H1 (cell line): ENCODE results near the gene SLIT3. TPM values are rescaled to one million over a fixed set of nuclear protein-coding genes. Genes with fewer than 3 reads are reported as not detected.

ENCODE experiments used
- CTCF ChIA-PET: fragments of 300-600 bp; sonication (Branson Sonifier 250); formaldehyde crosslinking; loops from one replicate; lab custom pipeline; 2021; ENCODE audit not compliant: partially characterized antibody; lab: Charles Lee
- POLR2A ChIA-PET: fragments of 300-600 bp; sonication (Branson Sonifier 250); formaldehyde crosslinking; loops from one replicate; lab custom pipeline; 2021; ENCODE audit warnings: inconsistent platforms; ENCODE audit not compliant: partially characterized antibody; lab: Charles Lee
- DNase-seq, 2 experiments: peaks; one replicate each; pipeline versions ENCODE4 v3.0.0 to v3.0.0-alpha.2; 2010 to 2022; ENCODE audit warnings: low spot score in 2 of 2, low read depth in 1 of 2, mixed read lengths in 1 of 2
- FAIRE-seq: peaks from 2 replicates; lab custom pipeline; 2011; peaks lifted over from hg19 to GRCh38; lab: Jason Lieb, UNC
- H2AFZ ChIP-seq: 2 replicates; pipeline ENCODE4 v1.8.1; 2012; ENCODE audit warnings: low read length, inconsistent platforms
- H2AK5ac ChIP-seq: 2 replicates; pipeline ENCODE4 v1.6.1; 2013; ENCODE audit warnings: low read depth, low read length
- H2BK120ac ChIP-seq: replicated peaks from 2 replicates; pipeline ENCODE3; 2013; ENCODE audit warnings: low read depth, low read length, inconsistent platforms
- H2BK12ac ChIP-seq: 2 replicates; pipeline ENCODE4 v1.6.1; 2013; ENCODE audit warnings: low read depth, low read length
- H2BK15ac ChIP-seq: 2 replicates; pipeline ENCODE4 v1.6.1; 2013; ENCODE audit warnings: low read length
- H2BK20ac ChIP-seq: 2 replicates; pipeline ENCODE4 v1.6.1; 2013; ENCODE audit warnings: low read length
- H2BK5ac ChIP-seq: 2 replicates; pipeline ENCODE4 v1.6.1; 2013; ENCODE audit warnings: low read depth, low read length
- H3K14ac ChIP-seq: 2 replicates; pipeline ENCODE4 v1.6.1; 2013; ENCODE audit warnings: inconsistent platforms; ENCODE audit not compliant: insufficient read length
- H3K18ac ChIP-seq: 2 replicates; pipeline ENCODE4 v1.6.1; 2013; ENCODE audit warnings: low read length; ENCODE audit errors: extremely low read depth
- H3K23ac ChIP-seq: 2 replicates; pipeline ENCODE4 v1.6.1; 2013; ENCODE audit warnings: inconsistent platforms; ENCODE audit not compliant: insufficient read length
- H3K23me2 ChIP-seq: 2 replicates; pipeline ENCODE4 v1.6.1; 2013; ENCODE audit warnings: low read depth, low read length
- H3K27ac ChIP-seq: 2 replicates; pipeline ENCODE4 v1.6.1; 2011; ENCODE audit warnings: low read depth, low read length, inconsistent platforms
- H3K27me3 ChIP-seq, 4 experiments: replicated peaks in 1 of 4; 1 replicate in 1 of 4; 2 replicates in 3 of 4; pipeline versions ENCODE4 v1.6.1 to v1.8.1; 2011 to 2013; ENCODE audit warnings: low read length in 3 of 4, mild to moderate bottlenecking in 3 of 4, inconsistent platforms in 2 of 4, mixed read lengths in 2 of 4, moderate library complexity in 1 of 4; ENCODE audit not compliant: control insufficient read depth in 3 of 4, insufficient read depth in 3 of 4; ENCODE audit errors: extremely low read depth in 1 of 4
- H3K36me3 ChIP-seq, 4 experiments: 2 replicates each; pipeline versions ENCODE4 v1.6.1 to v1.8.1; 2011 to 2013; ENCODE audit warnings: mild to moderate bottlenecking in 4 of 4, low read length in 3 of 4, moderate library complexity in 2 of 4, control low read depth in 1 of 4, inconsistent platforms in 1 of 4; ENCODE audit not compliant: insufficient read depth in 4 of 4, control insufficient read depth in 2 of 4
- H3K4ac ChIP-seq: replicated peaks from 2 replicates; pipeline ENCODE3; 2013; ENCODE audit warnings: low read length, low read depth, mixed read lengths, inconsistent platforms; ENCODE audit not compliant: insufficient read length
- H3K4me1 ChIP-seq, 4 experiments: replicated peaks in 1 of 4; 1 replicate in 1 of 4; 2 replicates in 3 of 4; pipeline versions ENCODE4 v1.6.1 to v1.8.1; 2011 to 2013; ENCODE audit warnings: low read length in 3 of 4, inconsistent platforms in 2 of 4, mixed read lengths in 1 of 4; ENCODE audit not compliant: insufficient read depth in 4 of 4, control insufficient read depth in 3 of 4
- H3K4me2 ChIP-seq, 2 experiments: 2 replicates each; pipeline versions ENCODE4 v1.6.1 to v1.8.1; 2011 to 2013; ENCODE audit warnings: low read depth in 2 of 2, low read length in 2 of 2, control low read depth in 1 of 2, inconsistent platforms in 1 of 2, mild to moderate bottlenecking in 1 of 2; ENCODE audit not compliant: insufficient read depth in 1 of 2
- H3K4me3 ChIP-seq, 4 experiments: fragments of 200-600, 300-600 bp in 1 of 4; sonication (generic), shearing (Covaris generic), sonication (Bioruptor Twin) in 1 of 4; 2 replicates each; pipeline versions ENCODE4 v1.5.1 to v1.8.1; 2011 to 2016; ENCODE audit warnings: low read length in 4 of 4, low read depth in 3 of 4, control low read depth in 2 of 4, inconsistent platforms in 2 of 4, mild to moderate bottlenecking in 2 of 4, mixed read lengths in 1 of 4, moderate library complexity in 1 of 4; ENCODE audit not compliant: insufficient read depth in 2 of 4; ENCODE audit errors: extremely low read depth in 1 of 4
- H3K56ac ChIP-seq: replicated peaks from 2 replicates; pipeline ENCODE3; 2013; ENCODE audit warnings: low read depth, mild to moderate bottlenecking, mixed read lengths, low read length, inconsistent platforms; ENCODE audit not compliant: insufficient read length
- H3K79me1 ChIP-seq: 2 replicates; pipeline ENCODE4 v1.6.1; 2013; ENCODE audit warnings: low read depth, low read length, control low read depth
- H3K79me2 ChIP-seq, 2 experiments: 2 replicates each; pipeline versions ENCODE4 v1.6.1 to v1.8.1; 2012 to 2013; ENCODE audit warnings: low read length in 2 of 2, mild to moderate bottlenecking in 2 of 2, inconsistent platforms in 1 of 2; ENCODE audit not compliant: insufficient read depth in 2 of 2, control insufficient read depth in 1 of 2
- H3K9ac ChIP-seq, 4 experiments: replicated peaks in 1 of 4; 1 replicate in 1 of 4; 2 replicates in 3 of 4; pipeline versions ENCODE4 v1.6.1 to v1.8.1; 2011 to 2013; ENCODE audit warnings: low read depth in 3 of 4, low read length in 3 of 4, control low read depth in 2 of 4, mild to moderate bottlenecking in 2 of 4, moderate library complexity in 2 of 4, inconsistent platforms in 1 of 4; ENCODE audit errors: extremely low read depth in 1 of 4
- H3K9me3 ChIP-seq, 2 experiments: 2 replicates each; pipeline versions ENCODE4 v1.6.1 to v1.8.1; 2012 to 2013; ENCODE audit warnings: mild to moderate bottlenecking in 2 of 2, moderate library complexity in 2 of 2, control low read depth in 1 of 2, inconsistent platforms in 1 of 2, low read depth in 1 of 2, low read length in 1 of 2, mixed read lengths in 1 of 2; ENCODE audit not compliant: insufficient read depth in 2 of 2
- H4K20me1 ChIP-seq, 2 experiments: replicated peaks in 1 of 2; 2 replicates each; pipeline versions ENCODE3 to v1.8.1; 2011 to 2013; ENCODE audit warnings: inconsistent platforms in 2 of 2, low read length in 2 of 2, mild to moderate bottlenecking in 1 of 2; ENCODE audit not compliant: insufficient read depth in 2 of 2, control insufficient read depth in 1 of 2
- H4K5ac ChIP-seq: 2 replicates; pipeline ENCODE4 v1.6.1; 2013; ENCODE audit warnings: low read length, low read depth, mixed read lengths, inconsistent platforms; ENCODE audit not compliant: insufficient read length
- H4K8ac ChIP-seq: 2 replicates; pipeline ENCODE4 v1.8.0; 2013; ENCODE audit warnings: mild to moderate bottlenecking, moderate library complexity, low read length, inconsistent platforms; ENCODE audit not compliant: insufficient read depth; ENCODE audit errors: extremely low read depth
- H4K91ac ChIP-seq: replicated peaks from 2 replicates; pipeline ENCODE3; 2013; ENCODE audit warnings: low read length, mixed read lengths, inconsistent platforms; ENCODE audit not compliant: insufficient read length
- BCL11A ChIP-seq, 2 experiments: IDR thresholded peaks; one replicate each; pipeline ENCODE4 v1.6.1; 2011; ENCODE audit warnings: low read depth in 2 of 2, low read length in 2 of 2, mild to moderate bottlenecking in 2 of 2
- CBX8 ChIP-seq: fragments of 300-800, 300-1000 bp; sonication (generic); IDR thresholded peaks from 2 replicates; pipeline ENCODE4 v1.7.1; 2016; ENCODE audit warnings: low read depth, low read length, borderline replicate concordance
- CTBP2 ChIP-seq: IDR thresholded peaks from 2 replicates; pipeline ENCODE4 v1.7.0; 2011; ENCODE audit warnings: borderline replicate concordance, mild to moderate bottlenecking, moderate library complexity, mixed read lengths, low read length; ENCODE audit not compliant: insufficient read depth, insufficient read length
- GABPA ChIP-seq: IDR thresholded peaks from 2 replicates; pipeline ENCODE4 v1.6.1; 2011; ENCODE audit warnings: mild to moderate bottlenecking, low read length, moderate library complexity, borderline replicate concordance; ENCODE audit not compliant: insufficient read depth
- HDAC2 ChIP-seq, 2 experiments: fragments of 300-600 bp in 1 of 2; sonication (generic) in 1 of 2; IDR thresholded peaks; 2 replicates each; pipeline ENCODE4 v1.6.1; 2011 to 2012; ENCODE audit warnings: low read depth in 2 of 2, low read length in 2 of 2, mild to moderate bottlenecking in 2 of 2, moderate library complexity in 2 of 2, borderline replicate concordance in 1 of 2, inconsistent platforms in 1 of 2
- JUND ChIP-seq: IDR thresholded peaks from 2 replicates; pipeline ENCODE4 v1.6.1; 2011; ENCODE audit warnings: mild to moderate bottlenecking, improper control_type of control experiment, low read length
- MAFK ChIP-seq: IDR thresholded peaks from 2 replicates; pipeline ENCODE4 v1.6.1; 2012; ENCODE audit warnings: low read depth, mild to moderate bottlenecking, improper control_type of control experiment, low read length
- NRF1 ChIP-seq: IDR thresholded peaks from 2 replicates; pipeline ENCODE4 v1.6.1; 2011; ENCODE audit warnings: mild to moderate bottlenecking, low read depth, low read length, improper control_type of control experiment
- RAD21 ChIP-seq, 2 experiments: IDR thresholded peaks in 1 of 2; conservative IDR thresholded peaks in 1 of 2; 2 replicates each; pipeline ENCODE4 v1.6.1; 2011; ENCODE audit warnings: low read depth in 2 of 2, low read length in 2 of 2, improper control_type of control experiment in 1 of 2, inconsistent platforms in 1 of 2, mild to moderate bottlenecking in 1 of 2, moderate library complexity in 1 of 2
- SIN3A ChIP-seq, 2 experiments: IDR thresholded peaks in 1 of 2; conservative IDR thresholded peaks in 1 of 2; 2 replicates each; pipeline ENCODE4 v1.6.1; 2011 to 2012; ENCODE audit warnings: low read length in 2 of 2, improper control_type of control experiment in 1 of 2, low read depth in 1 of 2, mild to moderate bottlenecking in 1 of 2
- TBP ChIP-seq: IDR thresholded peaks from 2 replicates; pipeline ENCODE4 v1.6.1; 2011; ENCODE audit warnings: low read depth, low read length, improper control_type of control experiment
- TCF12 ChIP-seq: IDR thresholded peaks from 2 replicates; pipeline ENCODE4 v1.6.1; 2011; ENCODE audit warnings: low read depth, mild to moderate bottlenecking, low read length
- WGBS, 2 experiments: shearing (Covaris generic) in 1 of 2; methylation state at CpG; one replicate each; pipeline versions ENCODE4 v1.1.6 to v1.1.7; 2013 to 2015; ENCODE audit warnings: low lambda C conversion rate in 2 of 2, mixed read lengths in 2 of 2, inconsistent platforms in 1 of 2, low coverage in 1 of 2, missing lambda C conversion rate in 1 of 2; ENCODE audit not compliant: insufficient replicate concordance in 2 of 2, insufficient coverage in 1 of 2, insufficient read length in 1 of 2; ENCODE audit errors: extremely low coverage in 1 of 2, missing lambda C conversion rate in 1 of 2; 5-methylcytosine and 5-hydroxymethylcytosine counted together
- polyA plus RNA-seq, 7 experiments: library from polyadenylated mRNA; depleted of rRNA in 3 of 7; stranded (reverse) in 5 of 7; unstranded in 2 of 7; fragments of >200 nt in 5 of 7; fragments of 200-250 nt in 2 of 7; gene quantifications; 1 replicate in 5 of 7; 2 replicates in 1 of 7; 4 replicates in 1 of 7; pipeline versions ENCODE4 v1.2.1 to v1.2.3, GENCODE V29; 2011 to 2013; ENCODE audit warnings: missing spikeins in 2 of 7, mixed read lengths in 2 of 7
- total RNA-seq: library from RNA; stranded (reverse); fragmentation: NEBNext Ultra II Directional; extraction: Animal tissue kit (Norgen Biotek cat#: 25700); gene quantifications from 2 replicates; pipeline ENCODE4 v1.2.1, GENCODE V29; 2021
- TF ChIP-seq, protein P1 (sequence below): IDR thresholded peaks from 2 replicates; pipeline ENCODE4 v1.6.1; 2011; ENCODE audit warnings: low read depth, mild to moderate bottlenecking, low read length; ENCODE audit not compliant: insufficient read depth

Gene SLIT3
- total and polyA plus RNA-seq, 2 of the 8 experiments (the other 6 are each of a cell fraction or from before 2014, with no cell fraction given), result 1.1 to 1.2 TPM

- H2BK15ac ChIP-seq, result no peak overlapping the region
- no peak overlapping the region for H3K4ac ChIP-seq
- no peak overlapping the region for H3K27ac ChIP-seq
- H3K23ac ChIP-seq, result no peak overlapping the region
- POLR2A ChIA-PET, result no interaction called here
- H3K9me3 ChIP-seq, result no peaks in the 10 kb centered on the region
- no peaks in the 10 kb centered on the region for H3K79me1 ChIP-seq
- H3K9ac ChIP-seq, result no peak overlapping the region
- no peaks in the 10 kb centered on the region for H4K20me1 ChIP-seq
- no peak overlapping the region for H4K8ac ChIP-seq
- H4K91ac ChIP-seq, result no peak overlapping the region
- no peak overlapping the region for H3K4me2 ChIP-seq
- H2BK5ac ChIP-seq, result no peak overlapping the region
- WGBS, 2 experiments, result 100% methylated on average over 1 of the region's 1 CpG; no CpG with 5 or more reads in 1 of the 2 experiments
- peaks cover 11% of the 10 kb centered on the region for H3K23me2 ChIP-seq
- H3K27me3 ChIP-seq, result peaks cover 6 to 28% (median 26%) of the 10 kb centered on the region in 4 experiments
- no peak overlapping the region for H3K4me3 ChIP-seq
- no peak overlapping the region for H2AFZ ChIP-seq
- H3K36me3 ChIP-seq, result no peaks in the 10 kb centered on the region
- H3K79me2 ChIP-seq, result no peaks in the 10 kb centered on the region
- no peak overlapping the region for H4K5ac ChIP-seq
- no peak overlapping the region for H2BK120ac ChIP-seq
- CTCF ChIA-PET, result interaction anchor here (0.8 to 5.2 kb wide), 5 partner anchors 16 to 316 kb away, joined by 3 to 33 read pairs (median 5); no protein-coding TSS in a partner anchor
- DNase-seq (no peak), FAIRE-seq (no peak)
- H2BK20ac ChIP-seq, result no peak overlapping the region
- H2BK12ac ChIP-seq, result no peak overlapping the region
- peaks cover 5 to 12% (median 7%) of the 10 kb centered on the region in 4 experiments; a peak in 6 of 7 replicates for H3K4me1 ChIP-seq
- H2AK5ac ChIP-seq, result no peak overlapping the region
- no peak overlapping the region for H3K56ac ChIP-seq
- no peak overlapping the region for H3K14ac ChIP-seq
- H3K18ac ChIP-seq, result no peak overlapping the region
- TF ChIP-seq BCL11A (IDR thresholded peaks at IDR 0.05; ENCODE audit: low read depth in 2 of 2, low read length in 2 of 2), result no peak
- TF ChIP-seq CBX8, result no peak
- TF ChIP-seq JUND, result no peak
- no peak for TF ChIP-seq TCF12
- TF ChIP-seq RAD21 (IDR thresholded peaks at IDR 0.05 in 1 of 2, conservative IDR thresholded peaks at IDR 0.05 in 1 of 2; ENCODE audit: low read depth in 2 of 2, low read length in 2 of 2), result no peak
- TF ChIP-seq GABPA, result no peak
- TF ChIP-seq, protein P1, sequence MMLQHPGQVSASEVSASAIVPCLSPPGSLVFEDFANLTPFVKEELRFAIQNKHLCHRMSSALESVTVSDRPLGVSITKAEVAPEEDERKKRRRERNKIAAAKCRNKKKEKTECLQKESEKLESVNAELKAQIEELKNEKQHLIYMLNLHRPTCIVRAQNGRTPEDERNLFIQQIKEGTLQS, result no peak
- TF ChIP-seq MAFK, result no peak
- no peak for TF ChIP-seq HDAC2 (IDR thresholded peaks at IDR 0.05; ENCODE audit: borderline replicate concordance in 1 of 2, low read depth in 2 of 2, low read length in 2 of 2)
- no peak for TF ChIP-seq NRF1
- TF ChIP-seq TBP, result no peak
- TF ChIP-seq CTBP2, result no peak
- TF ChIP-seq SIN3A (conservative IDR thresholded peaks at IDR 0.05 in 1 of 2, IDR thresholded peaks at IDR 0.05 in 1 of 2; ENCODE audit: low read depth in 1 of 2, low read length in 2 of 2), result no peak
Measured at GRCh38 chr5:169304175-169304574, 3.2 kb upstream of the SLIT3 start.
